Left colon (tissue), 2 donors: ENCODE measurements around the gene TRIP13. TPM values are rescaled to one million over a fixed set of nuclear protein-coding genes. Genes with fewer than 3 reads are reported as not detected.
"Not testable (repeated sequence)": the region's sequence is repeated elsewhere in the genome, so short reads cannot be mapped to it uniquely, and the experiment has no call there.

ENCODE experiments used
- ATAC-seq: fragments of 200-7000 bp; cut with Tn5 transposase; one replicate; pipeline ENCODE4 v1.9.1; 2020; ENCODE audit warnings: mild to moderate bottlenecking, moderate library complexity
- DNase-seq, 2 donors: peaks; one replicate each; pipeline ENCODE4 v3.0.0-alpha.2; 2020
- intact Hi-C, 2 donors: fragments of 100-400 bp; cut with DNase I in 1 of 2; cut with micrococcal nuclease in 1 of 2; formaldehyde crosslinking; loops; one replicate each; pipeline versions ENCODE4 v1.11.2 to v1.14.0; 2022; cut with DNase I, micrococcal nuclease
- long read RNA-seq: library from polyadenylated mRNA; unstranded; transcript quantifications from one replicate; pipeline ENCODE4 v2.0.0, GENCODE V29; 2021
- total RNA-seq, 2 donors: library from RNA; stranded (reverse); fragmentation: NEBNext Ultra II Directional; extraction: Animal tissue kit (Norgen Biotek cat#: 25700); gene quantifications; one replicate each; pipeline ENCODE4 v1.2.1, GENCODE V29; 2021
- donor health status: DM: no; HTN: no; CAD: no.
- donor health status: DM: yes; HTN: yes; CAD: no.

Gene TRIP13
- 1 to 10 TPM; 2.1 to 4.3 TPM for total RNA-seq
- long read RNA-seq, transcript TRIP13-201 (13 exons, 2,672 nt) = major isoform, 14 of 16 reads
- long read RNA-seq, partial matches to known transcripts = 1 of 16 reads
- long read RNA-seq, other reads (novel, unspliced or antisense) = 1 of 16 reads

GRCh38 chr5:892394-893136 is at the start of gene TRIP13, which contains the start of gene BRD9:
TRIP13 (plus strand) TSS chr5:892884; CDS start chr5:892999, 115 bp downstream.
BRD9 (minus strand) TSS chr5:892801; CDS start chr5:892657, 144 bp downstream.
- intact Hi-C loops = no loop called here
- peak; percentile 90 for ATAC-seq

GRCh38 chr5:843371-843770 is 49.3 kb upstream of the TRIP13 start:
- not testable (repeated sequence) for ATAC-seq
- intact Hi-C loops = loop anchor here in 1 of 2 donors (5.0 kb wide), 1 partner anchor 96 kb away; no protein-coding TSS in a partner anchor
- peak in 1 of 2 donors; percentile 24 for DNase-seq

More at GRCh38 chr5:892394-893136, at the start of gene TRIP13, which contains the start of gene BRD9:
- DNase-seq = peak; percentile 85 to 88

GRCh38 chr5:843926-844325 is 48.8 kb upstream of the TRIP13 start:
- peak; percentile 2 to 23 for DNase-seq
- not testable (repeated sequence) for ATAC-seq
- intact Hi-C loops = loop anchor here in 1 of 2 donors (5.0 kb wide), 1 partner anchor 97 kb away; no protein-coding TSS in a partner anchor

GRCh38 chr5:844426-844825 is 48.3 kb upstream of the TRIP13 start:
- DNase-seq = peak in 1 of 2 donors; percentile 24
- ATAC-seq = not testable (repeated sequence)
- intact Hi-C loops = loop anchor here in 1 of 2 donors (5.0 kb wide), 1 partner anchor 97 kb away; no protein-coding TSS in a partner anchor

GRCh38 chr5:845031-845675 is 47.5 kb upstream of the TRIP13 start:
- ATAC-seq, intact Hi-C loops: not testable (repeated sequence)
- DNase-seq = peak; percentile 1 to 18

GRCh38 chr5:845676-846601 is 46.7 kb upstream of the TRIP13 start:
- intact Hi-C loops, DNase-seq, ATAC-seq: not testable (repeated sequence)

GRCh38 chr5:846602-847091 is 46.0 kb upstream of the TRIP13 start:
- intact Hi-C loops, ATAC-seq: not testable (repeated sequence)
- peak; percentile 2 to 29 for DNase-seq

GRCh38 chr5:847212-847611 is 45.5 kb upstream of the TRIP13 start:
- intact Hi-C loops, ATAC-seq: not testable (repeated sequence)
- DNase-seq = peak; percentile 2 to 23

- intact Hi-C loops, ATAC-seq: not testable (repeated sequence)
- DNase-seq = peak in 1 of 2 donors; percentile 19
Observed at GRCh38 chr5:847736-848135, 44.9 kb upstream of the TRIP13 start.

- no peak for DNase-seq
- intact Hi-C loops = no loop called here
Observed at GRCh38 chr5:848671-849111, 44.0 kb upstream of the TRIP13 start.

GRCh38 chr5:849651-850301 is 42.9 kb upstream of the TRIP13 start:
- DNase-seq = peak in 1 of 2 donors; percentile 44
- intact Hi-C loops = no loop called here
- peak; percentile 55 for ATAC-seq

More at GRCh38 chr5:848671-849111, 44.0 kb upstream of the TRIP13 start:
- no peak for ATAC-seq

- ATAC-seq (peak; percentile 69), DNase-seq (peak in 1 of 2 donors; percentile 29)
- intact Hi-C loops = no loop called here
Observed at GRCh38 chr5:850511-851006, 42.1 kb upstream of the TRIP13 start, which contains the start of gene ZDHHC11. ZDHHC11 (minus strand) TSS chr5:850986; CDS start chr5:850602, 384 bp downstream.

- intact Hi-C loops = no loop called here
- ATAC-seq = no peak
- DNase-seq = peak in 1 of 2 donors; percentile 13
Observed at GRCh38 chr5:851076-851475, 41.6 kb upstream of the TRIP13 start.

- ATAC-seq (no peak), DNase-seq (peak in 1 of 2 donors; percentile 18)
- intact Hi-C loops = no loop called here
Observed at GRCh38 chr5:851553-851952, 41.1 kb upstream of the TRIP13 start.

GRCh38 chr5:852018-852417 is 40.7 kb upstream of the TRIP13 start:
- no peak for ATAC-seq
- intact Hi-C loops = no loop called here
- DNase-seq = no peak

GRCh38 chr5:852431-853401 is 40.0 kb upstream of the TRIP13 start:
- DNase-seq (peak in 1 of 2 donors; percentile 15), ATAC-seq (no peak)
- intact Hi-C loops = no loop called here
